HG03432 (cell line): Measurements from ENCODE around the gene EVPLL.
"Not testable (repeated sequence)": the region's sequence is repeated elsewhere in the genome, so short reads cannot be mapped to it uniquely, and the experiment has no call there.

ENCODE experiments used
- ATAC-seq: cut with Tn5 transposase; IDR thresholded peaks from one replicate; pipeline ENCODE4 v1.9.1; 2021; ENCODE audit warnings: mild to moderate bottlenecking, moderate library complexity; ENCODE audit not compliant: unreplicated experiment

Gene EVPLL

GRCh38 chr17:18377437-18378204 is at the start of gene EVPLL:
EVPLL (plus strand) TSS chr17:18377778; CDS start chr17:18380938, 3,160 bp downstream.
- ATAC-seq: no peak

- ATAC-seq: no peak
Measured at GRCh38 chr17:18328643-18329204, 48.9 kb upstream of the EVPLL start.

- ATAC-seq: no peak
Measured at GRCh38 chr17:18331879-18332278, 45.7 kb upstream of the EVPLL start.

- ATAC-seq: no peak
Measured at GRCh38 chr17:18332909-18333489, 44.6 kb upstream of the EVPLL start.

- not testable (repeated sequence) for ATAC-seq
Measured at GRCh38 chr17:18338158-18338557, 39.4 kb upstream of the EVPLL start.

- no peak for ATAC-seq
Measured at GRCh38 chr17:18339933-18340332, 37.6 kb upstream of the EVPLL start.

- no peak for ATAC-seq
Measured at GRCh38 chr17:18344021-18344420, 33.6 kb upstream of the EVPLL start.

GRCh38 chr17:18353541-18353940 is 24.0 kb upstream of the EVPLL start:
- ATAC-seq: no peak

- no peak for ATAC-seq
Measured at GRCh38 chr17:18356624-18357023, 21.0 kb upstream of the EVPLL start.

- ATAC-seq: no peak
Measured at GRCh38 chr17:18360518-18360917, 17.1 kb upstream of the EVPLL start.

GRCh38 chr17:18361837-18362697 is 15.5 kb upstream of the EVPLL start:
- ATAC-seq: no peak

GRCh38 chr17:18362698-18363100 is 14.9 kb upstream of the EVPLL start:
- no peak for ATAC-seq

- ATAC-seq: peak; percentile 98
Measured at GRCh38 chr17:18363101-18364049, 14.2 kb upstream of the EVPLL start, which contains the start of gene SHMT1. SHMT1 (minus strand) TSS chr17:18363550; CDS start chr17:18355981, 7,569 bp downstream.

GRCh38 chr17:18364166-18364565 is 13.4 kb upstream of the EVPLL start:
- ATAC-seq: no peak

GRCh38 chr17:18368946-18369345 is 8.6 kb upstream of the EVPLL start:
- ATAC-seq: no peak

- ATAC-seq: no peak
Measured at GRCh38 chr17:18370761-18371160, 6.8 kb upstream of the EVPLL start.

GRCh38 chr17:18371455-18371854 is 6.1 kb upstream of the EVPLL start:
- ATAC-seq: no peak

GRCh38 chr17:18373181-18373580 is 4.4 kb upstream of the EVPLL start:
- not testable (repeated sequence) for ATAC-seq

GRCh38 chr17:18374216-18374615 is 3.4 kb upstream of the EVPLL start:
- no peak for ATAC-seq

GRCh38 chr17:18378205-18378505 is 577 bp downstream of the EVPLL start:
- no peak for ATAC-seq
